Motor neuron (in vitro differentiated cells): Measurements from ENCODE around the gene RTKN2. TPM values are rescaled to one million over a fixed set of nuclear protein-coding genes. Genes with fewer than 3 reads are reported as not detected.

Experiments
- ATAC-seq, 8 experiments: fragments of 200-7000 bp; cut with Tn5 transposase; replicated peaks in 6 of 8; 2 replicates each; pipeline ENCODE4 v1.8.0; 2021; ENCODE audit warnings: mild to moderate bottlenecking in 8 of 8, moderate library complexity in 8 of 8
- H3K27ac ChIP-seq, 2 donors: fragments of 250-450 bp; sonication (Bioruptor Pico); 2 replicates each; pipeline ENCODE4 v1.9.0; 2021; ENCODE audit warnings: antibody characterized with exemption in 2 of 2, mild to moderate bottlenecking in 2 of 2, moderate library complexity in 1 of 2
- H3K4me1 ChIP-seq, 2 donors: fragments of 250-450 bp; sonication (Bioruptor Pico); replicated peaks in 1 of 2; 2 replicates each; pipeline ENCODE4 v1.6.1; 2021; ENCODE audit warnings: antibody characterized with exemption in 2 of 2, mild to moderate bottlenecking in 2 of 2, moderate library complexity in 1 of 2
- H3K4me3 ChIP-seq, 5 donors: fragments of 250-450 bp; sonication (Bioruptor Pico); 2 replicates each; pipeline ENCODE4 v1.9.0; 2021; ENCODE audit warnings: antibody characterized with exemption in 5 of 5, mild to moderate bottlenecking in 5 of 5, moderate library complexity in 4 of 5
- WGBS, 10 experiments: fragments of 450-650 bp; shearing (Covaris generic); methylation state at CpG; one replicate each; pipeline ENCODE4 v1.0.0; 2022; 5-methylcytosine and 5-hydroxymethylcytosine counted together
- in situ Hi-C, 9 experiments: fragments of 400-800 bp; cut with MboI; loops; one replicate each; pipeline ENCODE4 v1.15.0; 2021; ENCODE audit warnings: low sequenced_read_pairs in 9 of 9, low pct_unique_long_range_greater_than_20kb in 2 of 9; ENCODE audit not compliant: unreplicated experiment in 9 of 9
- total RNA-seq, 8 experiments: library from RNA; unstranded; fragments of 300-600 nt; gene quantifications; 2 replicates each; pipeline versions ENCODE4 v1.2.3 to v1.2.4, GENCODE V29; 2022

Gene RTKN2
- total RNA-seq, 8 experiments from 2014 or later, result 0.05 to 12.6 (median 0.91) TPM

DNA sequence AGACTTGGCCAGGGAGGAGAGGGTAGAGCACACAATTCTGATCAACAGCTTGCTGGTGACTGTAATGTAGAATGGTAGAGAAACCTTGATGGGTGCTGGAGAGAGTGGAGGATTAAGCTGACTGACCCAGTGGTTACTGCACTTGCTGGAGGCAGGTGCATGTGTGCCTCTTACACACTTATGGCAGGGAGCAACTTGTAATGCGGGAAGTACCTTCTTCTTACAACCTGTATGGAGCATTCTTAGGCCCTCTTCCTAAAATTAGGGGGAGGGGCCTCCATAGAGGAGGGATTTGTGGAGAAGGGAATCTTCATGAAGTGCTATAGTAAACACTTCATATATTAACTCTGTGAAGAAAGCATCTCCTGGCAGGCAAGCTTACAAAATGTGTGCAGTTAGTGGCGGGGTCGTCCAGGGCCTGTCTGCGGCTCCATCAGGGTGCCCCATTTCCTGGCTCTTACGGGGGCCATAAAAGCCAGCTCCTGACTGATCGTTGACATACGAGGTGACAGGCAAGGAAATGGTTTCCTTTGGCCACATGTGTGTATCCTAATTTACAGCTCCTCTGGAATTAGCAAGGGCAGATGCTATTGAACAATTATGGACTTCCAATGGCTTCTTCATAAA, 113.5 kb downstream of the RTKN2 start:
- Histone ChIP-seq H3K4me3 (no peak overlapping the region), H3K4me1 (no peaks in the 10 kb centered on the region), H3K27ac (no peak overlapping the region)
- no peak for ATAC-seq
- 87 to 100% (median 100%) methylated on average over 1 to 5 of the region's 7 CpGs; no CpG with 5 or more reads in 7 of the 10 experiments for WGBS, 10 experiments
- in situ Hi-C loops, result no loop called here

DNA sequence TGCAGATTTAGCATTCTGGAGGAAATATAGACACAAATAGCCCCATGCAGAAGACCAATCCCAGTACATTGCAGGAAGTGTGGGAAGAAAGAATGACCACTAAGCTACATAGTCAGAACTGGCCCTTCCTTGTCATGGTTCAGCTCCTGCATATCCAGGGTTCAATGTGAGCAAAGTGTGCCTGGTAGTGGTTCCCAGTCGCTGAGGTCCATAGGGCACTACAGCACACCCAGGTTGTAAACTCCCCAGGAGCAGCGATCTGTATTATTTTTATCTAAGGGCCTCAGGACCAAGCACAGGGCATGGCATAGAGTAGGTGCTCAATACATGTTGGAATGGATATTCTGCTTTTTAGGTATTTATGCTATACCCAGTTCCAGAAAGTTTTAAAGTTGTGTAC, 114.4 kb downstream of the RTKN2 start:
- in situ Hi-C loops, result no loop called here
- 86 to 100% (median 90%) methylated on average over 2 of the region's 2 CpGs; no CpG with 5 or more reads in 6 of the 10 experiments for WGBS, 10 experiments
- Histone ChIP-seq H3K4me3 (no peak overlapping the region), H3K4me1 (no peaks in the 10 kb centered on the region), H3K27ac (no peak overlapping the region)
- no peak for ATAC-seq

DNA sequence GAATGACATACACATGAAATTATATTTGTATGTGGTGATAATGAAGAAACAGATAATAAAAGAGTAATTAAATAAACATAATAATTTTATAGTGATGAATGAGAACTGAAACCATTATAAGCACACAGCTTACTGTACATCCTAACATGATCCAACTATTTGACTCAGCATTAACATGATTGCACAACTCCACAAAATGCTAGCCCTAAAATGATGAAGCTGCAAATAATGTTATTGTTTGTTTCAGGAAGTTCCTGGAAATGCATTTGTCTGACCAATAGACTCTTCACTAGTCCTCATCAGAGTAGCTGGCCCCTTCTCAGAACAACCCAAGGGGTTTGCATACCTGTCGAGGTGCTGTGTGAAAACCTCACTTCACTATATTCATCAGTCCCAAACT, 115.5 kb downstream of the RTKN2 start:
- Histone ChIP-seq H3K4me3 (no peak overlapping the region), H3K4me1 (no peaks in the 10 kb centered on the region), H3K27ac (no peak overlapping the region)
- 83 to 100% (median 100%) methylated on average over 1 of the region's 1 CpG; no CpG with 5 or more reads in 7 of the 10 experiments for WGBS, 10 experiments
- in situ Hi-C loops, result no loop called here
- peak in 2 of 8 experiments; percentile 59 to 64 for ATAC-seq

DNA sequence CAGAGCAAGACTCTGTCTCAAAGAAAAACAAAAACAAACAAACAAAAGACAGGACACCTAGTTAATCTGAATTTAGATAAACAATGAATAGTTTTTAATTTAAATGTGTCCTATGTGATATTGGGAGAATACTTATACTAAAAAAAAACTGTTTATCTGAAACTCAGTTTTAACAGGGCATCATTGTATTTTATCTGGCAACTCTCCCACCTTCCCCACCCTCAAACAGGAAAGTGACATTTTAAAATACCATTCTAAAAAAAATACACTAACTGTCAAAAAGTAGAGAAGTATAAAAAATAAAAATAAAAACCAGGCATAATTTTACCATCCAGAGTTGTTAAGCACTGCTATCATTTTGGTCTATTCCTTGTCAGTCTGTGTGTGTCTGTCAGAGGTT, 119.0 kb downstream of the RTKN2 start:
- no peaks in the 10 kb centered on the region for H3K4me1 ChIP-seq
- no peak for ATAC-seq
- H3K27ac ChIP-seq, result no peak overlapping the region
- in situ Hi-C loops, result no loop called here
- H3K4me3 ChIP-seq, result no peak overlapping the region

DNA sequence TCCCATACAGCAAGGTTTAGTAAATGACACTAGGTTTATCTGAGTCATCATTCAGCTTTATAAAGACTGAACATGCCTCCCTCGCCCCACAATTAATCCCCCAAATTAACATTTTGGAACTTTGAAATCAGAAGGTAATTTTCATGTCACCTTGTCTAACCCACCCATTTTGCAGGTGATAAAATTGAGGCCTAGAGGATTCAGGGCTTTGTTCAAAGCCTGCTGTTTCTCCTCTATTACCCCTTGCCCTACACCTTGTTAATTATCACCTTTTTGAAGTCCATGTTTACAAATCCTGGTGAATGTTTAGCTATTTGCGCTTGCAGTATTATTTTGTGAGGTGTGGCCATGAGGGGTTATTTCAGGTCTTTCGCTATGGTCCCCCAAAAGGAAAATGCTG, 120.5 kb downstream of the RTKN2 start:
- in situ Hi-C loops, result no loop called here
- Histone ChIP-seq H3K4me1 (no peaks in the 10 kb centered on the region), H3K4me3 (no peak overlapping the region), H3K27ac (no peak overlapping the region)
- ATAC-seq, result no peak
- WGBS, 10 experiments, result 18 to 100% (median 85%) methylated on average over 1 to 3 of the region's 3 CpGs; no CpG with 5 or more reads in 1 of the 10 experiments

DNA sequence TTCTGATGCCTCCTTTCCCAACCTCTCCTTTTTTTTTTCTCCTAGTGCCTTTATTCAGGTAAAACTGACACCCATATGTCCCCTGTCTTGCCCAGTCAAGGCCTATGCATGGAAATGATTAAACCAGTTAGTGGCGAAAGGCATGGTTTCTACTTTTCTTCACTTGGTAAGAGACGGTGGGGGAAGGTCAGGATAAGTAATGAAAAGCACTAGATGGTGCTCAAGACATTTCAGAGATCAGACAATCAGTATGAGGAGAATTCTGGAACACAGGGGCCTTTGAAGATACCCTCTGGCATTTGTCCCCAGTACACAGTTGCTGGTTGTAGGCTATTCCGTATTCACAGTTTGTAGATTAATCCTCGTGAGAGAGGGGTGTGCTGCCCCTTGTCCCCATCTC, 121.2 kb downstream of the RTKN2 start:
- WGBS, 10 experiments, result 79 to 100% (median 89%) methylated on average over 2 to 4 of the region's 4 CpGs; no CpG with 5 or more reads in 4 of the 10 experiments
- no peak overlapping the region for H3K27ac ChIP-seq
- ATAC-seq, result no peak
- in situ Hi-C loops, result no loop called here
- H3K4me3 ChIP-seq, result no peak overlapping the region
- H3K4me1 ChIP-seq, result no peaks in the 10 kb centered on the region

DNA sequence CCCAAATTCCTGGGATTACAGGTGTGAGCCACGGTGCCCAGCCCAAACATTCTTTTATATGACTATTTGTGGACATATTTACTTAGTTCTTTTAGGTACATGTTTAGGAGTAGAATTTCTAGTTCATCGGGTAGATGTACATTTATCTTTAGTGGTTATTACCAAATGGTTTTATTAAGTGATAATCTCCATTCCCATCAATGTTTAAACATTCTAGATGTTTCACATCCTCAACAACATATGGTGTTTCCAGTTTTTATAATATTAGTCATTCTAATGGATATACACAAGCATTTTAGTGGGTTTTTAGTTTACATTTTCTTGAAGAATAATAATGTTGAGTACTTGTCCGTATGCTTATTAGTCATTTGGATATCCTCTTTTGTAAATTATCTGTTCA, 131.7 kb downstream of the RTKN2 start:
- Histone ChIP-seq H3K4me1 (no peaks in the 10 kb centered on the region), H3K27ac (no peak overlapping the region), H3K4me3 (no peak overlapping the region)
- in situ Hi-C loops, result no loop called here
- no peak for ATAC-seq
- 0 to 100% (median 88%) methylated on average over 1 to 3 of the region's 3 CpGs; no CpG with 5 or more reads in 1 of the 10 experiments for WGBS, 10 experiments

DNA sequence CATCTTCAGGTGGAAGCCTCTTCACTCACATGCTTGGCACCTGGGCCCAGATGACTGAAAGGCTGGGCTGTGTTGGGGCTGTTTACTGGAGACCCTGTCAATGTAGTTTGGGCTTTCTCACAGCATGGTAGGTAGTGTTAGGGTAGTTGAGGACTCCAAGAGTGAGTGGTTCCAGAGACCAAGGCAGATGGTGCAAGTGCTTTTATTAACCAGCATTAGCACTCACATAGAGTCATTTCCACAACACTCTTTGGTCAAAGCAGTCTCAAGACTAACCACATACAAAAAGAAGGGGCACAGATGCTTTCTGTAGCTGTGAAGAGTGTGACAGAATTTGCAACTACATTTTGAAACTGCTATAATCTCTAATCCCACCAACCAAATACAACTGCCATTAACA, 135.0 kb downstream of the RTKN2 start:
- H3K27ac ChIP-seq, result no peak overlapping the region
- H3K4me3 ChIP-seq, result no peak overlapping the region
- no peaks in the 10 kb centered on the region for H3K4me1 ChIP-seq
- in situ Hi-C loops, result no loop called here
- no peak for ATAC-seq

Other genes starting within 250 kb of the RTKN2 start
- gene ZNF365, start 105.5 kb upstream of the RTKN2 start, total RNA-seq, result 1 to 10 TPM in 3 of 8 experiments, under 1 TPM in 4, not detected in 1; 0.09 to 5.6 (median 0.92) TPM